K562 (cell line): ENCODE measurements around the gene DEGS2. TPM values are rescaled to one million over a fixed set of nuclear protein-coding genes. Genes with fewer than 3 reads are reported as not detected.

Source experiments
- CC2D1A ChIP-seq: fragments of 450-650 bp; IDR thresholded peaks from 2 replicates; pipeline ENCODE4 v1.6.1; 2017; ENCODE audit warnings: mild to moderate bottlenecking
- HNRNPK ChIP-seq: fragments of 200-400 bp; formaldehyde crosslinking; IDR thresholded peaks from one replicate; pipeline ENCODE4 v1.6.1; 2018; ENCODE audit warnings: mild to moderate bottlenecking, low read depth, low read length; ENCODE audit not compliant: poor library complexity, severe bottlenecking
- polyA plus RNA-seq, 8 experiments: library from polyadenylated mRNA; depleted of rRNA in 4 of 8; stranded (reverse) in 5 of 8; unstranded in 3 of 8; fragments of >200 nt; fragmentation: Nextera tagmentation in 2 of 8; fragmentation: Illumina TruSeq in 1 of 8; extraction: Ambion mirVana in 2 of 8; extraction: Trizol in 1 of 8; gene quantifications; 2 replicates each; pipeline versions ENCODE4 v1.2.1 to v1.2.3, GENCODE V29; 2011 to 2014; ENCODE audit warnings: inconsistent platforms in 1 of 8, missing spikeins in 1 of 8
- total RNA-seq, 7 experiments: library from RNA; depleted of rRNA in 6 of 7; stranded (reverse); fragments of >200 nt in 6 of 7; fragmentation: Illumina TruSeq in 2 of 7; extraction: Trizol in 2 of 7; gene quantifications; 2 replicates each; pipeline versions ENCODE4 v1.2.1 to v1.2.3, GENCODE V29; 2011 to 2021; ENCODE audit warnings: low replicate concordance in 1 of 7
- TF ChIP-seq, protein P1 (sequence below), 2 experiments: fragments of 450-650 bp; formaldehyde crosslinking in 1 of 2; IDR thresholded peaks; 2 replicates each; pipeline versions ENCODE4 v1.4.0 to v1.6.1; 2014 to 2020; ENCODE audit warnings: mild to moderate bottlenecking in 2 of 2, borderline replicate concordance in 1 of 2, low read depth in 1 of 2
- TF ChIP-seq, protein P2 (sequence below): fragments of 450-650 bp; IDR thresholded peaks from 2 replicates; pipeline ENCODE4 v1.6.1; 2018; ENCODE audit not compliant: partially characterized antibody

The DEGS2 gene
- total and polyA plus RNA-seq, 9 of the 15 experiments (the other 6 are each of a cell fraction or from before 2014, with no cell fraction given) = 0.22 to 2.9 (median 0.70) TPM

DNA sequence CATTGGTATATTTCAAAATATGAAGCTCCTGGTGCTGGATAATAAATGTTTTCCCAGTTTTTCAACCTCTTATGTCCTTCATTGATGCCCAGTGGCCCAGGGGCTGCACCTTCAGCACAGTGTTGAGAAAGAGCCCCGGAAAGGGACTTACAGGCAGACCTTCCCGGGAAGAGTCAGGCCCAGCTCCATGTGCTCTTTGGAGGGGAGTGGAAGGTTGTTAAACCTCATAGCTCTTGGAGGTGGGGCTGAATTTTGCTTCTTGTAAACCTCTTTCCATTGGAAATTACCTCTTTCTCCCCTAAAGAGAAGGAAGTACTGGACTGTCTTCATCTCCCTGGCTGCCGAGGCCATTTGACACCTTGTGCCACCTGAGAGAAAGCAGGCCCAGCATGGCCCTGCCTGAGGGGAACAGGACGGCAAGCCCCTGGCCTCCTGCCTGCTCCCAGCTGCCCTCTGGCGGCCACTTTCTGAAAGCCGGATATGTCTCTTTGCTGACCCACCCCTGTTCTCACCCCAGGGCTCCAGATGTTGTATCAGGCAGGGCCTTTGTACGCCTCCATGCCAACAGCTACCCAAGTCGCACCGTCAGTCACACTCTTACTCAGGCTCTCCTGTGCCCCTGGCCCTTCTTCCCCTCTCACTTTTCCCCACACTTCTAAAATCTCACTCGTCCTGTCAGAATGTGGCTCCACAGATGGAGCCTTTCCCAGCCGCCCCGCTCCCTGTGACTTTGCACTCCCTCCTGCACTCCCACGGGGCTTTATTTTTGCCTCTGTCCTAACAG is 51.2 kb downstream of the DEGS2 start (continued):
- TF ChIP-seq, protein P1, sequence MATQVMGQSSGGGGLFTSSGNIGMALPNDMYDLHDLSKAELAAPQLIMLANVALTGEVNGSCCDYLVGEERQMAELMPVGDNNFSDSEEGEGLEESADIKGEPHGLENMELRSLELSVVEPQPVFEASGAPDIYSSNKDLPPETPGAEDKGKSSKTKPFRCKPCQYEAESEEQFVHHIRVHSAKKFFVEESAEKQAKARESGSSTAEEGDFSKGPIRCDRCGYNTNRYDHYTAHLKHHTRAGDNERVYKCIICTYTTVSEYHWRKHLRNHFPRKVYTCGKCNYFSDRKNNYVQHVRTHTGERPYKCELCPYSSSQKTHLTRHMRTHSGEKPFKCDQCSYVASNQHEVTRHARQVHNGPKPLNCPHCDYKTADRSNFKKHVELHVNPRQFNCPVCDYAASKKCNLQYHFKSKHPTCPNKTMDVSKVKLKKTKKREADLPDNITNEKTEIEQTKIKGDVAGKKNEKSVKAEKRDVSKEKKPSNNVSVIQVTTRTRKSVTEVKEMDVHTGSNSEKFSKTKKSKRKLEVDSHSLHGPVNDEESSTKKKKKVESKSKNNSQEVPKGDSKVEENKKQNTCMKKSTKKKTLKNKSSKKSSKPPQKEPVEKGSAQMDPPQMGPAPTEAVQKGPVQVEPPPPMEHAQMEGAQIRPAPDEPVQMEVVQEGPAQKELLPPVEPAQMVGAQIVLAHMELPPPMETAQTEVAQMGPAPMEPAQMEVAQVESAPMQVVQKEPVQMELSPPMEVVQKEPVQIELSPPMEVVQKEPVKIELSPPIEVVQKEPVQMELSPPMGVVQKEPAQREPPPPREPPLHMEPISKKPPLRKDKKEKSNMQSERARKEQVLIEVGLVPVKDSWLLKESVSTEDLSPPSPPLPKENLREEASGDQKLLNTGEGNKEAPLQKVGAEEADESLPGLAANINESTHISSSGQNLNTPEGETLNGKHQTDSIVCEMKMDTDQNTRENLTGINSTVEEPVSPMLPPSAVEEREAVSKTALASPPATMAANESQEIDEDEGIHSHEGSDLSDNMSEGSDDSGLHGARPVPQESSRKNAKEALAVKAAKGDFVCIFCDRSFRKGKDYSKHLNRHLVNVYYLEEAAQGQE (IDR thresholded peaks at IDR 0.05; ENCODE audit: borderline replicate concordance) = peak; percentile 82
- TF ChIP-seq, protein P1 (CRISPR knock-in tag; IDR thresholded peaks at IDR 0.05; ENCODE audit: low read depth) = no peak
- TF ChIP-seq, protein P2, sequence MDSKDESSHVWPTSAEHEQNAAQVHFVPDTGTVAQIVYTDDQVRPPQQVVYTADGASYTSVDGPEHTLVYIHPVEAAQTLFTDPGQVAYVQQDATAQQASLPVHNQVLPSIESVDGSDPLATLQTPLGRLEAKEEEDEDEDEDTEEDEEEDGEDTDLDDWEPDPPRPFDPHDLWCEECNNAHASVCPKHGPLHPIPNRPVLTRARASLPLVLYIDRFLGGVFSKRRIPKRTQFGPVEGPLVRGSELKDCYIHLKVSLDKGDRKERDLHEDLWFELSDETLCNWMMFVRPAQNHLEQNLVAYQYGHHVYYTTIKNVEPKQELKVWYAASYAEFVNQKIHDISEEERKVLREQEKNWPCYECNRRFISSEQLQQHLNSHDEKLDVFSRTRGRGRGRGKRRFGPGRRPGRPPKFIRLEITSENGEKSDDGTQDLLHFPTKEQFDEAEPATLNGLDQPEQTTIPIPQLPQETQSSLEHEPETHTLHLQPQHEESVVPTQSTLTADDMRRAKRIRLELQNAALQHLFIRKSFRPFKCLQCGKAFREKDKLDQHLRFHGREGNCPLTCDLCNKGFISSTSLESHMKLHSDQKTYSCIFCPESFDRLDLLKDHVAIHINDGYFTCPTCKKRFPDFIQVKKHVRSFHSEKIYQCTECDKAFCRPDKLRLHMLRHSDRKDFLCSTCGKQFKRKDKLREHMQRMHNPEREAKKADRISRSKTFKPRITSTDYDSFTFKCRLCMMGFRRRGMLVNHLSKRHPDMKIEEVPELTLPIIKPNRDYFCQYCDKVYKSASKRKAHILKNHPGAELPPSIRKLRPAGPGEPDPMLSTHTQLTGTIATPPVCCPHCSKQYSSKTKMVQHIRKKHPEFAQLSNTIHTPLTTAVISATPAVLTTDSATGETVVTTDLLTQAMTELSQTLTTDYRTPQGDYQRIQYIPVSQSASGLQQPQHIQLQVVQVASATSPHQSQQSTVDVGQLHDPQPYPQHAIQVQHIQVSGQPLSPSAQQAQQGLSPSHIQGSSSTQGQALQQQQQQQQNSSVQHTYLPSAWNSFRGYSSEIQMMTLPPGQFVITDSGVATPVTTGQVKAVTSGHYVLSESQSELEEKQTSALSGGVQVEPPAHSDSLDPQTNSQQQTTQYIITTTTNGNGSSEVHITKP = no peak
- TF ChIP-seq CC2D1A = peak; percentile 29; the same call in 1 of the 2 replicates
- TF ChIP-seq HNRNPK = no peak
